HL-60 (cell line): ENCODE measurements around the gene GPC5.
"Not testable (repeated sequence)": the region's sequence is repeated elsewhere in the genome, so short reads cannot be mapped to it uniquely, and the experiment has no call there.

Experiments
- DNase-seq, 2 experiments: peaks; one replicate each; pipeline ENCODE4 v3.0.0-alpha.2; 2010 to 2020; ENCODE audit warnings: low read depth in 1 of 2, low spot score in 1 of 2
- H3K27ac ChIP-seq: fragments of 250-450 bp; sonication (Bioruptor Pico); replicated peaks from 2 replicates; pipeline ENCODE4 v1.5.1; 2020; ENCODE audit warnings: mild to moderate bottlenecking, moderate library complexity
- H3K27me3 ChIP-seq: fragments of 250-450 bp; sonication (Bioruptor Pico); 2 replicates; pipeline ENCODE4 v1.5.1; 2021; ENCODE audit warnings: mild to moderate bottlenecking, moderate library complexity; ENCODE audit not compliant: insufficient read depth, poor library complexity, severe bottlenecking
- H3K4me3 ChIP-seq: replicated peaks from 2 replicates; pipeline ENCODE4 v1.5.1; 2011; ENCODE audit warnings: mild to moderate bottlenecking, control low read depth, low read length; ENCODE audit not compliant: insufficient read depth
- GABPA ChIP-seq: IDR thresholded peaks from 2 replicates; pipeline ENCODE4 v1.6.1; 2012; ENCODE audit warnings: low read depth
- POLR2AphosphoS5 ChIP-seq: IDR thresholded peaks from 2 replicates; pipeline ENCODE4 v1.6.1; 2012; ENCODE audit warnings: low read depth
- REST ChIP-seq: IDR thresholded peaks from 2 replicates; pipeline ENCODE4 v1.6.1; 2012; ENCODE audit warnings: low read depth; ENCODE audit not compliant: insufficient replicate concordance
- SPI1 ChIP-seq: IDR thresholded peaks from 2 replicates; pipeline ENCODE4 v1.6.1; 2012; ENCODE audit warnings: low read depth, mild to moderate bottlenecking, borderline replicate concordance
- TF ChIP-seq, protein P1 (sequence below): IDR thresholded peaks from one replicate; pipeline ENCODE4 v1.5.1; 2011; ENCODE audit warnings: low read length, control low read depth, inconsistent platforms; ENCODE audit not compliant: insufficient read depth

The GPC5 gene

GRCh38 chr13:92535222-92536006 lies 1137.0 kb downstream of the GPC5 start:
- H3K4me3 ChIP-seq = no peak overlapping the region
- DNase-seq = no peak
- no peak overlapping the region for H3K27ac ChIP-seq
- TF ChIP-seq REST (no peak), SPI1 (no peak)
- H3K27me3 ChIP-seq = no peaks in the 10 kb centered on the region

DNA sequence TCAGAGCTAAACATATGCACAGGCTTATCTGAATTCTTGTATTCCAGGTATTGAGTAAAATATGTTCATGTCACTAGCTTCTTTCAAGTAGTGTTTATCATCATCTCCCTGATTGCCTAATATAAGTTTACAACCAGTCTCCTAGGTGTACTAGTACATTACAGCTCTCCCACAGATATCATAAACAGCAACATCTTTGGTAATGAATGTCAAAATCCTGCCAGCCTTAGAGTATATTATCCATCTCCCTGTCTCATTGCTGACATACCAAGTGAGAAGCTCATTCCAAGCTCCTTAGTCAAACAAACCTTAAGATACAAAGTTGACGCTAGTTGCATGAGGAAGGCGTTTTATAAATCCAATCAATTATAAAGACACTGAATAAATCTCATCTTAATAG lies 1139.0 kb downstream of the GPC5 start:
- TF ChIP-seq POLR2AphosphoS5 (no peak), REST (no peak)
- DNase-seq = no peak
- Histone ChIP-seq H3K4me3 (no peak overlapping the region), H3K27ac (no peak overlapping the region), H3K27me3 (no peaks in the 10 kb centered on the region)

DNA sequence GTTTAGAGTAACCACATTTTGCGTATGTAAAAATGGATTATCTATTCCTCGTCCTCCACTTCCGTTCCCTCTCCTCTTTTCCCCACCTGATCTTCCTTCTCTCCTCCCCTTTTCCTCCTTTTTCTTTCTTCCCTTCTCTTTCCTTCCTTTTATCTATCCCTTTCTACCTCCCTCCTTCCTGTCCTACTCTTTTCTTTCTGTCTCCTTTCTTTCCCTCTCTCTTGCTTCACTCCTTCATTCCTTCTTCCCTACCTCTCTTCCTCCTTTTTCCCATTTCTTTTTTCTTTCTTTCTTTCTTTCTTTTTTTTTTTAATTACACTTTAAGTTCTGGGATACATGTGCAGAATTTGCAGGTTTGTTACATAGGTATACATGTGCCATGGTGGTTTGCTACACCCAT lies 1139.7 kb downstream of the GPC5 start:
- Histone ChIP-seq H3K4me3 (no peak overlapping the region), H3K27ac (no peak overlapping the region), H3K27me3 (no peaks in the 10 kb centered on the region)
- no peak for DNase-seq
- TF ChIP-seq, protein P1, sequence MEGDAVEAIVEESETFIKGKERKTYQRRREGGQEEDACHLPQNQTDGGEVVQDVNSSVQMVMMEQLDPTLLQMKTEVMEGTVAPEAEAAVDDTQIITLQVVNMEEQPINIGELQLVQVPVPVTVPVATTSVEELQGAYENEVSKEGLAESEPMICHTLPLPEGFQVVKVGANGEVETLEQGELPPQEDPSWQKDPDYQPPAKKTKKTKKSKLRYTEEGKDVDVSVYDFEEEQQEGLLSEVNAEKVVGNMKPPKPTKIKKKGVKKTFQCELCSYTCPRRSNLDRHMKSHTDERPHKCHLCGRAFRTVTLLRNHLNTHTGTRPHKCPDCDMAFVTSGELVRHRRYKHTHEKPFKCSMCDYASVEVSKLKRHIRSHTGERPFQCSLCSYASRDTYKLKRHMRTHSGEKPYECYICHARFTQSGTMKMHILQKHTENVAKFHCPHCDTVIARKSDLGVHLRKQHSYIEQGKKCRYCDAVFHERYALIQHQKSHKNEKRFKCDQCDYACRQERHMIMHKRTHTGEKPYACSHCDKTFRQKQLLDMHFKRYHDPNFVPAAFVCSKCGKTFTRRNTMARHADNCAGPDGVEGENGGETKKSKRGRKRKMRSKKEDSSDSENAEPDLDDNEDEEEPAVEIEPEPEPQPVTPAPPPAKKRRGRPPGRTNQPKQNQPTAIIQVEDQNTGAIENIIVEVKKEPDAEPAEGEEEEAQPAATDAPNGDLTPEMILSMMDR = no peak
- TF ChIP-seq POLR2AphosphoS5 = no peak
- TF ChIP-seq SPI1 = no peak
- no peak for TF ChIP-seq GABPA
- no peak for TF ChIP-seq REST

DNA sequence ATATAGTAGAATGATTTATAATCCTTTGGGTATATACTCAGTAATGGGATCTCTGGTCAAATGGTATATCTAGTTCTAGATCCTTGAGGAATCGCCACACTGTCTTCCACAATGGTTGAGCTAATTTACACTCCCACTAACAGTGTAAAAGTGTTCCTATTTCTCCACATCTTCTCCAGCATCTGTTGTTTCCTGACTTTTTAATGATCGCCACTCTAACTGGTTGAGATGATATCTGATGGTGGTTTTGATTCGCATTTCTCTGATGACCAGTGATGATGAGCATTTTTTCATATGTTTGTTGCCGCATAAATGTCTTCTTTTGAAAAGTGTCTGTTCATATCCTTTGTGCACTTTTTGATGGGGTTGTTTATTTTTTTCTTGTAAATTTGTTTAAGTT lies 1140.7 kb downstream of the GPC5 start:
- not testable (repeated sequence) for H3K27me3 ChIP-seq, H3K4me3 ChIP-seq, H3K27ac ChIP-seq, DNase-seq
